GM12872 (cell line): ENCODE measurements around the gene C2CD3.

Experiments
- TF ChIP-seq, protein P1 (sequence below): IDR thresholded peaks from 3 replicates; pipeline ENCODE4 v1.5.1; 2011; ENCODE audit warnings: low read depth, mild to moderate bottlenecking, low read length, moderate library complexity; ENCODE audit not compliant: insufficient read depth

C2CD3 gene

DNA sequence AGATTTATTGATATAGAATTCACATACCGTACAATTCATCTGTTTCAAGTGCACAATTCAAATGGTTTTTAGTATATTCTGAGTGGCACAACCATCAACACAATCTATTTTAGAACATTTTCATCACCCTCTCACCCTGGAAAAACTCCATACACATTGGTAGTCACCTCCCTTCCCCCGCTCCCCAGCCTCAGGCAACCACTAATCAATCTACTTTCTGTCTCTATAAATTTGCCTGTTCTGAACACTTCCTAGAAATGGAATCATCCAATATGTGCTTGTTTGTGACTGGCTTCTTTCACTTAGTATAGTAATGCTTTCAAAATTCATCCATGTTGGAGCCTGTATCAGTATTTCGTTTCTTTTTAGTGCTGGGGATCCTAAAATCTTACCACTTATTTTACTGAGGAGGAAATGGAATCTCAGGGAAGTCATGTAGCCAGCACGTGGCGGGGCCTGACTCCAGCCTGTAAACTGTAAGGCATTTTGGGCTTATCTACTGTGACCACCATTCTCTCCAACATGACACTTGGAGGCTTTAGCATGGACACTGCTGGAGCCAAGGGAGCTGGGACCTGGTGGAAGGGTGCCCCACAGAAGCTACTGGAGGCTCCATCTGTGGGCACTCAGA is 161.0 kb downstream of the C2CD3 start:
- TF ChIP-seq, protein P1, sequence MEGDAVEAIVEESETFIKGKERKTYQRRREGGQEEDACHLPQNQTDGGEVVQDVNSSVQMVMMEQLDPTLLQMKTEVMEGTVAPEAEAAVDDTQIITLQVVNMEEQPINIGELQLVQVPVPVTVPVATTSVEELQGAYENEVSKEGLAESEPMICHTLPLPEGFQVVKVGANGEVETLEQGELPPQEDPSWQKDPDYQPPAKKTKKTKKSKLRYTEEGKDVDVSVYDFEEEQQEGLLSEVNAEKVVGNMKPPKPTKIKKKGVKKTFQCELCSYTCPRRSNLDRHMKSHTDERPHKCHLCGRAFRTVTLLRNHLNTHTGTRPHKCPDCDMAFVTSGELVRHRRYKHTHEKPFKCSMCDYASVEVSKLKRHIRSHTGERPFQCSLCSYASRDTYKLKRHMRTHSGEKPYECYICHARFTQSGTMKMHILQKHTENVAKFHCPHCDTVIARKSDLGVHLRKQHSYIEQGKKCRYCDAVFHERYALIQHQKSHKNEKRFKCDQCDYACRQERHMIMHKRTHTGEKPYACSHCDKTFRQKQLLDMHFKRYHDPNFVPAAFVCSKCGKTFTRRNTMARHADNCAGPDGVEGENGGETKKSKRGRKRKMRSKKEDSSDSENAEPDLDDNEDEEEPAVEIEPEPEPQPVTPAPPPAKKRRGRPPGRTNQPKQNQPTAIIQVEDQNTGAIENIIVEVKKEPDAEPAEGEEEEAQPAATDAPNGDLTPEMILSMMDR: no peak

DNA sequence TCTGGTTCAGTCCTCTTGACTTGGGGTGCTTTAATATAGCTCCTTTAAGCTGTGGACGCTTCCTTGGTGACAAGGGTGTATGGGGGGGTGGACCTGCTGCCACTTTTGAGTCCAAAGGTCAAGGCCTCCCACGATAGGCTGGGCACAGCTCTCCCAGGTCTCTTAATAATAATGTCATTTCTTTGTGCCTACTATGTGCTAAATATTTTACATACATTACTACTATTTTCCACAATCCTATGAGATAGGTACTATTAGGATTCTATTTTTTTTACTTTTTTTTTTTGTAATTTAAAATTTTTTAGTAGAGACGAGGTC is 161.6 kb downstream of the C2CD3 start:
- TF ChIP-seq, protein P1: no peak

DNA sequence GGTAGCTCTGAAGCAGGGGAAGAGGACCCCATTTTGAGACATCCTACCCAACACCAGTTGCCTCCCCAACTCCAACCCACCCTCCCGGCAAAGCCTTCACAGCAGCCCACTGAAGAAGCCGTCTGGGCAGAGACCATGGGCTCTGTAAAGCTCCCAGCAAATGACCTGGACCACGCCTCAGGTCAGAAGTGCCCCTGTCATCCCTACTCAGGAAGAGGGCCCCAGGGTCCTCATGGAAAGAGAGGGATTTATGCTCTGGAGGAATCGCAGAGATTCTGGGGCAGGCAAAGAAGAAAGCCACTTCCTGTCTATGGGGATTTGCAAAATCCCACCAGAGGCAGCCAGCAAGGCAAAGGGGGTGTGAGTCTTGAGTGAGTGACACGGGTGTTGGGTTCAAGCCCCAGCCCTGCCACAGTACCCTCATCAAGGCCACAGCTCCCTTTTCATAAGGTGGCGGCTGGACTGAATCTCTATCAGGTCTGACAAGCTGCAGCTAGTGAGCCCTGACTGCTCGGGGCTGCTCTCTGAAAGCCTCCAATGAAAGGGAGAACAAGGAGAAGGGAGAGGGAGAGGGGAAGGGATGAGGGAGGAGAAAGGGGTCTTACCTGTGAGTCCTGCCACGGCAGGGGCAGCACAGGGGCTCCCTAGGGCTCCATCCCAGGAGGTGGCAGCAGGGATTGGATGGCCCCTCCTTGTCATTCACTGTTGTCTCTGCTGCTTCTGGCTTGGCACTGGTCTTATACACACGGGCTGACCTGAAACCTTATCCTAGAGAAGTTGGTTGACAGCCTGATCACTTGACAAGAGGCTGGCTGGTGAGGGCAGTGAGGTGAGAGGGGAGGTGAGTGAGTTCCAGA is 162.2 kb downstream of the C2CD3 start, which contains the start of gene UCP3:
Gene UCP3 (minus strand): TSS at position 713 of the 857 bp plus-strand sequence. CDS start 2,043 bp downstream, outside the sequence.
- TF ChIP-seq, protein P1: no peak

DNA sequence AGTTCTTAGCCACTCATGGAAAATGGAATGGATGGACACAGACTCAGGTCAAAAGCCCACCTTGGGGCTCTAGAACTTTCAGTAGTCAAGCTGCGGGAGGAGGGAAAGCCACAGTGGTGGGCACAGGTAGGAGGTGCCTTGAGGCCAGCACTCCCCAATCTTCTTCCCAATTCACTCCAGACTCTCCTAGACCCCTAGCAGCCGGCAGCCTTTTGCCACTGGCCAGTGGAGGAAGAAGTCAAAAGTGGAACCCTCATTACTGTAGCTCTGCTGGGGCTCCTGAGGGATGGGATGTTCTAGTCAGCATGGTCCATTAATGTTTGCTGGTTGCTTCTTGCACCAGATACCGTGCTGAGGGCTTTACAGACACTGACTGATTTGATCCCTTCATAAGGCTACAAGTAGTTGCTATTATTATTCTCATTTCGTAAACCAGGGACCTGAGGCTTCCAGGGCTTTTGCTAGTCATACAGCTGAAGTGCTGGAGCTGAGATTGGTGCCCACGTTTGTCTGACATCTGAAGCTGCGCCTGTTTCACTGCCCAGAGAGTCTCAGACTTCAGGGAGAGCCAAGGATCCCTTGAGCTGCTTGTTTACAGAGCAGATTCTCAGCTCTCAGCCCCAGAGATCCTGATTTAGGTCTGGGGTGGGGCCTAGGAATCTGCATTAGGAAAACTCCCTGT is 163.0 kb downstream of the C2CD3 start:
- TF ChIP-seq, protein P1: no peak

DNA sequence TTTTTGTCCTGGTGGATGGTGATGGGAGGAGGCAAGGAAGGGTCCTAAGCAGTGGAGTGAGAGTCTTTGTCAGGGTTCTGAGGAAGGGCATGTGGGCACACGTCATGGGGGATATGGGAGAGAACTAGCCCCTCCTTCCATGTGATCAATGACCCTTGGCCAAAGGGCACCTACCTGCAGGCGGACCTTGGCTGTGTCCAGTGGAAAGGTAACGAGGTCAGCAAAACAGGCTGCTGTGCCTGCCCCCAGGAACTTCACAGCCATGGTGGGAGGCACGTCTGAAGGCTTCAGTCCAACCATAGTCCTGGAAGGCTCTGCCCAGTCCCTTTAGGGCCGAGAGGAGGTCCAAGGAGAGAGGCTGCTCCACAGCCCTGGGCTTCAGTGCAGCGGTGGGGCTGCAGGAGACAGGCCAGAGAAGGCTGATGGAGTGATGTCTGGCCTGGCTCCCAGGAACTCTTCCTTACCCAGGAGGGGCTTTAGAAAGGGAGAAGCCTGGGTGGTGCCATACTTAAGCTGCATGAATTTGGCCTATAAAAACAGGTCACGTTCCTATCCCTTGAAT is 164.0 kb downstream of the C2CD3 start:
- TF ChIP-seq, protein P1: no peak

DNA sequence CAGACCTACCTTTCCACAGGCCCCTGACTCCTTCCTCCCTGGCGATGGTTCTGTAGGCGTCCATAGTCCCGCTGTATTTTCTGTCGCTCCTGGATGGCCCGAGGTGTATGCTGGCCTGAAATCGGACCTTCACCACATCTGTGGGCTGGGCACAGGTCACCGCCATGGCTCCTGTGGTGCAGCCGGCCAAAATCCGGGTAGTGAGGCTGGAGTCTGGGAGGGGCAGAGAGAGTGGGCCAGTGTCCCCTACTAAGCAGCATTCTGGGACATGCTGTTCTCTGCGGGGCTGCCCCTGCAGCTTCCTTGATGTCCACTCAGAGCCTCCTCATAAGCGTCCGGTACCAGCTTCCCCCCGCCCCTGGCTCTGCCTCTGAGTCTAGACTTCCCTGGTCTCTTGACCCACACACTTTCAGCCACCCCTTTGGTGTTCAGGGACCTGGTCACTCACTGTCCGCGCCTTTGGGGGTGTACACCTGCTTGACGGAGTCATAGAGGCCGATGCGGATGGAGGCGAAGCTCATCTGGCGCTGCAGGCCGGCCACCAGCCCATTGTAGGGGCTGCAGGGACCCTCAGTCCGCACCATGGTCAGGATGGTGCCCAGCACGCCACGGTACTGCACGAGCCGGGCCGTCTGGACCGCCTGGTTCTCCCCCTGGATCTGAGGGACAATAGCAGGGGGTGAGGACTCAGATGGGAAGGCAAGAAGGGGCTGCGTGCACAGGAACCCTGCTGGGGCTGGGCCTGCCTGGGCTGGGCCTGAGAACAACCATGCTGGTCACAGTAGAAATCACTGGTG is 164.9 kb downstream of the C2CD3 start:
- TF ChIP-seq, protein P1: no peak
